ENCODE measurements around the gene SUPV3L1. TPM values are rescaled to one million over a fixed set of nuclear protein-coding genes. Genes with fewer than 3 reads are reported as not detected.

The SUPV3L1 gene
- polyA plus RNA-seq, 4 donors = 35.3 to 46.5 (median 43.6) TPM

- no peak for DNase-seq (ENCODE audit: low read depth in 4 of 4, low spot score in 2 of 4)
Measured at GRCh38 chr10:69253171-69253570, 73.1 kb downstream of the SUPV3L1 start.

- DNase-seq (ENCODE audit: low read depth in 4 of 4, low spot score in 2 of 4) = no peak
Measured at GRCh38 chr10:69254877-69255276, 74.8 kb downstream of the SUPV3L1 start.

Other genes starting within 250 kb of the SUPV3L1 start
- 10 to 100 TPM; 48.4 to 60.8 (median 50.9) TPM for gene DDX21, start 224.1 kb upstream of the SUPV3L1 start, polyA plus RNA-seq (ENCODE audit: insufficient read length in 4 of 4)
- 10 to 100 TPM; 30.4 to 36.7 (median 35.8) TPM for gene KIFBP, start 191.4 kb upstream of the SUPV3L1 start, polyA plus RNA-seq (ENCODE audit: insufficient read length in 4 of 4)
- gene SRGN, start 92.1 kb upstream of the SUPV3L1 start, polyA plus RNA-seq (ENCODE audit: insufficient read length in 4 of 4) = 10 to 100 TPM; 13.6 to 22.8 (median 16.9) TPM
- gene VPS26A, start 56.1 kb upstream of the SUPV3L1 start, polyA plus RNA-seq (ENCODE audit: insufficient read length in 4 of 4) = 10 to 100 TPM; 73.0 to 89.5 (median 80.6) TPM
- gene HKDC1, start 40.1 kb downstream of the SUPV3L1 start, polyA plus RNA-seq (ENCODE audit: insufficient read length in 4 of 4) = 10 to 100 TPM; 14.0 to 20.7 (median 14.7) TPM
- gene HK1, start 98.3 kb downstream of the SUPV3L1 start, polyA plus RNA-seq (ENCODE audit: insufficient read length in 4 of 4) = 10 to 100 TPM; 46.3 to 56.6 (median 53.8) TPM
- under 1 TPM; 0.16 to 0.36 (median 0.23) TPM for gene TACR2, start 236.7 kb downstream of the SUPV3L1 start, polyA plus RNA-seq (ENCODE audit: insufficient read length in 4 of 4)